IPS-20b (cell line): ENCODE measurements around the gene TMEM175.
"Not testable (repeated sequence)": the region's sequence is repeated elsewhere in the genome, so short reads cannot be mapped to it uniquely, and the experiment has no call there.

Experiments used
- H3K27ac ChIP-seq: one replicate; pipeline ENCODE4 v1.5.1; 2013; ENCODE audit warnings: low read length
- H3K27me3 ChIP-seq: 2 replicates; pipeline ENCODE4 v1.6.1; 2013; ENCODE audit warnings: mild to moderate bottlenecking, low read length, inconsistent platforms; ENCODE audit not compliant: insufficient read depth
- H3K36me3 ChIP-seq: 2 replicates; pipeline ENCODE4 v1.6.1; 2013; ENCODE audit warnings: low read depth, mild to moderate bottlenecking, inconsistent platforms, low read length, moderate library complexity; ENCODE audit not compliant: insufficient read depth
- H3K4me1 ChIP-seq: 2 replicates; pipeline ENCODE4 v1.6.1; 2013; ENCODE audit warnings: mild to moderate bottlenecking, control low read depth, inconsistent platforms, low read length, moderate library complexity; ENCODE audit not compliant: insufficient read depth
- H3K4me3 ChIP-seq: 2 replicates; pipeline ENCODE4 v1.5.1; 2013; ENCODE audit warnings: mild to moderate bottlenecking, low read length, inconsistent platforms
- H3K9ac ChIP-seq: 2 replicates; pipeline ENCODE4 v1.6.1; 2013; ENCODE audit warnings: low read depth, mild to moderate bottlenecking, inconsistent platforms, low read length, moderate library complexity
- H3K9me3 ChIP-seq: 2 replicates; pipeline ENCODE4 v1.6.1; 2013; ENCODE audit warnings: mild to moderate bottlenecking, low read depth, low read length, inconsistent platforms; ENCODE audit not compliant: insufficient read depth

The TMEM175 gene

GRCh38 chr4:919004-919680 lies 13.1 kb upstream of the TMEM175 start:
- not testable (repeated sequence) for H3K4me1 ChIP-seq, H3K9ac ChIP-seq, H3K9me3 ChIP-seq

GRCh38 chr4:921830-922331 lies 10.4 kb upstream of the TMEM175 start:
- Histone ChIP-seq H3K4me1 (no peaks in the 10 kb centered on the region), H3K9ac (no peak overlapping the region), H3K36me3 (no peaks in the 10 kb centered on the region), H3K9me3 (no peaks in the 10 kb centered on the region), H3K27me3 (no peaks in the 10 kb centered on the region), H3K27ac (no peak overlapping the region), H3K4me3 (no peak overlapping the region)

More at GRCh38 chr4:919004-919680, 13.1 kb upstream of the TMEM175 start:
- not testable (repeated sequence) for H3K4me3 ChIP-seq, H3K36me3 ChIP-seq, H3K27ac ChIP-seq, H3K27me3 ChIP-seq

GRCh38 chr4:924107-925096 lies 7.9 kb upstream of the TMEM175 start:
- Histone ChIP-seq H3K27me3 (no peaks in the 10 kb centered on the region), H3K9me3 (no peaks in the 10 kb centered on the region), H3K4me3 (no peak overlapping the region), H3K9ac (no peak overlapping the region), H3K4me1 (no peaks in the 10 kb centered on the region), H3K36me3 (no peaks in the 10 kb centered on the region), H3K27ac (no peak overlapping the region)

GRCh38 chr4:925171-925570 lies 7.1 kb upstream of the TMEM175 start:
- Histone ChIP-seq H3K4me1 (no peaks in the 10 kb centered on the region), H3K27me3 (no peaks in the 10 kb centered on the region), H3K4me3 (no peak overlapping the region), H3K9ac (no peak overlapping the region), H3K27ac (no peak overlapping the region), H3K36me3 (no peaks in the 10 kb centered on the region), H3K9me3 (no peaks in the 10 kb centered on the region)

- Histone ChIP-seq H3K27me3 (no peaks in the 10 kb centered on the region), H3K4me3 (no peak overlapping the region), H3K9ac (no peak overlapping the region), H3K4me1 (peaks cover 2% of the 10 kb centered on the region), H3K27ac (no peak overlapping the region), H3K36me3 (no peaks in the 10 kb centered on the region), H3K9me3 (no peaks in the 10 kb centered on the region)
These were observed 6.3 kb upstream of the TMEM175 start for GRCh38 chr4:925771-926500.

GRCh38 chr4:926538-926937 lies 5.7 kb upstream of the TMEM175 start:
- Histone ChIP-seq H3K27me3 (no peaks in the 10 kb centered on the region), H3K4me3 (no peak overlapping the region), H3K27ac (no peak overlapping the region), H3K36me3 (no peaks in the 10 kb centered on the region), H3K4me1 (peaks cover 5% of the 10 kb centered on the region), H3K9ac (no peak overlapping the region), H3K9me3 (no peaks in the 10 kb centered on the region)

GRCh38 chr4:927566-927965 lies 4.7 kb upstream of the TMEM175 start:
- not testable (repeated sequence) for H3K9ac ChIP-seq, H3K9me3 ChIP-seq, H3K4me3 ChIP-seq, H3K27ac ChIP-seq, H3K27me3 ChIP-seq, H3K4me1 ChIP-seq, H3K36me3 ChIP-seq

GRCh38 chr4:929096-929765 lies 3.0 kb upstream of the TMEM175 start:
- H3K4me3 ChIP-seq = no peak overlapping the region
- H3K9ac ChIP-seq = no peak overlapping the region; the same call in 1 of the 2 replicates
- H3K36me3 ChIP-seq = no peaks in the 10 kb centered on the region

GRCh38 chr4:930028-930551 lies 2.2 kb upstream of the TMEM175 start:
- Histone ChIP-seq H3K27ac (no peak overlapping the region), H3K4me1 (peaks cover 5% of the 10 kb centered on the region), H3K9me3 (no peaks in the 10 kb centered on the region), H3K27me3 (no peaks in the 10 kb centered on the region), H3K4me3 (no peak overlapping the region), H3K36me3 (no peaks in the 10 kb centered on the region), H3K9ac (no peak overlapping the region)

More at GRCh38 chr4:929096-929765, 3.0 kb upstream of the TMEM175 start:
- no peaks in the 10 kb centered on the region for H3K9me3 ChIP-seq
- H3K27me3 ChIP-seq = no peaks in the 10 kb centered on the region
- H3K27ac ChIP-seq = no peak overlapping the region
- H3K4me1 ChIP-seq = peaks cover 5% of the 10 kb centered on the region

- Histone ChIP-seq H3K9me3 (no peaks in the 10 kb centered on the region), H3K27ac (no peak overlapping the region), H3K9ac (peak overlapping the region; percentile 91), H3K36me3 (no peaks in the 10 kb centered on the region), H3K4me3 (peak overlapping the region; percentile 95), H3K4me1 (peaks cover 5% of the 10 kb centered on the region), H3K27me3 (no peaks in the 10 kb centered on the region)
These were observed 1.4 kb upstream of the TMEM175 start for GRCh38 chr4:930827-931193.
